Keratinocyte (primary cell): ENCODE data around the gene LDAF1.

Experiments used
- EZH2 ChIP-seq: IDR thresholded peaks from one replicate; pipeline ENCODE4 v1.6.1; 2012; ENCODE audit warnings: inconsistent platforms, mild to moderate bottlenecking, low read length, moderate library complexity
- TF ChIP-seq, protein P1 (sequence below), 3 experiments: IDR thresholded peaks in 1 of 3; conservative IDR thresholded peaks in 1 of 3; optimal IDR thresholded peaks in 1 of 3; 2 replicates in 2 of 3; 3 replicates in 1 of 3; pipeline versions ENCODE3 to v1.5.1; 2011; ENCODE audit warnings: low read length in 3 of 3, mild to moderate bottlenecking in 3 of 3, moderate library complexity in 2 of 3, control low read depth in 1 of 3, inconsistent platforms in 1 of 3; ENCODE audit not compliant: insufficient read depth in 2 of 3; ENCODE audit errors: extremely low read depth in 1 of 3

DNA sequence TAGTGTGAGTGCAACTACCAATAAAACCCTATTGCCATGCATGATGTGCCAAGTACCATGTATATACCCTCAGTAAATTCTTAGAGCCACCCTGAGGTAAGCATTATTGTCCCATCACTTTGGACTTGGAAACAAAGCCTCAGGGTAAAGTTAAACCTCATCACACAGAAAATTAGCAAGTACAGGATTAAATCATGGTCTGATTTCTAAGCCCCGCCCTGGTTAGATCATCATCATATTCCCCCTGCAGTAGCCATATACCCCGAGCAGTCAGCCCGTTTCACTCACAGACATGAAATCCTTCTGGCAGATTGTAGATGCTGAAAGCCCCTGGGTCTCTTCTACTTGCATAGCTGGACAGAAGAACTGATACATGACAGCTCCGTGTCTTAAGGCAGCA, 48.1 kb downstream of the LDAF1 start:
- TF ChIP-seq, protein P1, sequence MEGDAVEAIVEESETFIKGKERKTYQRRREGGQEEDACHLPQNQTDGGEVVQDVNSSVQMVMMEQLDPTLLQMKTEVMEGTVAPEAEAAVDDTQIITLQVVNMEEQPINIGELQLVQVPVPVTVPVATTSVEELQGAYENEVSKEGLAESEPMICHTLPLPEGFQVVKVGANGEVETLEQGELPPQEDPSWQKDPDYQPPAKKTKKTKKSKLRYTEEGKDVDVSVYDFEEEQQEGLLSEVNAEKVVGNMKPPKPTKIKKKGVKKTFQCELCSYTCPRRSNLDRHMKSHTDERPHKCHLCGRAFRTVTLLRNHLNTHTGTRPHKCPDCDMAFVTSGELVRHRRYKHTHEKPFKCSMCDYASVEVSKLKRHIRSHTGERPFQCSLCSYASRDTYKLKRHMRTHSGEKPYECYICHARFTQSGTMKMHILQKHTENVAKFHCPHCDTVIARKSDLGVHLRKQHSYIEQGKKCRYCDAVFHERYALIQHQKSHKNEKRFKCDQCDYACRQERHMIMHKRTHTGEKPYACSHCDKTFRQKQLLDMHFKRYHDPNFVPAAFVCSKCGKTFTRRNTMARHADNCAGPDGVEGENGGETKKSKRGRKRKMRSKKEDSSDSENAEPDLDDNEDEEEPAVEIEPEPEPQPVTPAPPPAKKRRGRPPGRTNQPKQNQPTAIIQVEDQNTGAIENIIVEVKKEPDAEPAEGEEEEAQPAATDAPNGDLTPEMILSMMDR (optimal IDR thresholded peaks at IDR 0.05 in 1 of 3, IDR thresholded peaks at IDR 0.05 in 1 of 3, conservative IDR thresholded peaks at IDR 0.05 in 1 of 3; ENCODE audit: extremely low read depth in 1 of 3, insufficient read depth in 2 of 3, low read length in 3 of 3), result no peak
- TF ChIP-seq EZH2, result no peak
